ENCODE data around the gene ICE1.

ICE1 gene

GRCh38 chr5:5533927-5534326, 111.5 kb downstream of the ICE1 start:
- Histone ChIP-seq H3K79me2 (ENCODE audit: insufficient read depth, low read length) (no peaks in the 10 kb centered on the region), H3K27ac (ENCODE audit: low read length) (no peak overlapping the region), H3K9ac (ENCODE audit: low read depth, low read length) (no peak overlapping the region), H3K4me3 (ENCODE audit: low read depth in 1 of 2, low read length in 2 of 2) (no peak overlapping the region), H2AFZ (ENCODE audit: low read depth, low read length) (no peak overlapping the region), H3K36me3 (ENCODE audit: insufficient read depth, low read length) (no peaks in the 10 kb centered on the region), H3K4me1 (ENCODE audit: insufficient read depth, low read length) (no peaks in the 10 kb centered on the region), H4K20me1 (ENCODE audit: insufficient read depth, low read length) (no peaks in the 10 kb centered on the region), H3K9me3 (ENCODE audit: insufficient read depth, low read length, severe bottlenecking) (no peaks in the 10 kb centered on the region), H3K4me2 (ENCODE audit: insufficient read depth, low read length) (no peak overlapping the region), H3K27me3 (ENCODE audit: insufficient read depth, low read length, poor library complexity) (peaks cover 5% of the 10 kb centered on the region)
- ATAC-seq (ENCODE audit: insufficient read depth, low read depth), result no peak
- TF ChIP-seq, protein P1, sequence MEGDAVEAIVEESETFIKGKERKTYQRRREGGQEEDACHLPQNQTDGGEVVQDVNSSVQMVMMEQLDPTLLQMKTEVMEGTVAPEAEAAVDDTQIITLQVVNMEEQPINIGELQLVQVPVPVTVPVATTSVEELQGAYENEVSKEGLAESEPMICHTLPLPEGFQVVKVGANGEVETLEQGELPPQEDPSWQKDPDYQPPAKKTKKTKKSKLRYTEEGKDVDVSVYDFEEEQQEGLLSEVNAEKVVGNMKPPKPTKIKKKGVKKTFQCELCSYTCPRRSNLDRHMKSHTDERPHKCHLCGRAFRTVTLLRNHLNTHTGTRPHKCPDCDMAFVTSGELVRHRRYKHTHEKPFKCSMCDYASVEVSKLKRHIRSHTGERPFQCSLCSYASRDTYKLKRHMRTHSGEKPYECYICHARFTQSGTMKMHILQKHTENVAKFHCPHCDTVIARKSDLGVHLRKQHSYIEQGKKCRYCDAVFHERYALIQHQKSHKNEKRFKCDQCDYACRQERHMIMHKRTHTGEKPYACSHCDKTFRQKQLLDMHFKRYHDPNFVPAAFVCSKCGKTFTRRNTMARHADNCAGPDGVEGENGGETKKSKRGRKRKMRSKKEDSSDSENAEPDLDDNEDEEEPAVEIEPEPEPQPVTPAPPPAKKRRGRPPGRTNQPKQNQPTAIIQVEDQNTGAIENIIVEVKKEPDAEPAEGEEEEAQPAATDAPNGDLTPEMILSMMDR (IDR thresholded peaks at IDR 0.05; ENCODE audit: borderline replicate concordance, extremely low read depth, low read length, poor library complexity, severe bottlenecking), result no peak
- TF ChIP-seq EZH2 (IDR thresholded peaks at IDR 0.05; ENCODE audit: borderline replicate concordance, low read depth, low read length, severe bottlenecking), result no peak
- DNase-seq, result no peak

DNA sequence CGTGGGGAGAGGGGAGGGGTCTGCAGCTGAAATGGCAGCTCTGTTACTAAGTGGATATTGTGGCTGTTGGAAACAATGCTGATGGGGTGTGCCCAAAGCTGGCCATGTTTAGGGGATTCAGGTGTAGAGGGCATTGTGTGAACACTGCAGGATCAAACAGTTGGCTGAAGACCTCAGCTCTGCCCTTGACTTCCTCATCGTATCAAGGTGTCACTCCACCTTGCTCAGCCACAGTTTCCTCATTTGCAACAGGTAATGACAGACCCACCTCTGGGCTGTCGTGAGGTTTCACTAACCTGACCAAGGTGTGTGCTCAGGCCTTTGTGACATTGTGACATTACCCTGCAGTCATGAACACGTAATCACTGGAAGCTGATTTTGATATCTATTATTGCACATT, 111.9 kb downstream of the ICE1 start:
- Histone ChIP-seq H3K36me3 (ENCODE audit: insufficient read depth, low read length) (no peaks in the 10 kb centered on the region), H3K27me3 (ENCODE audit: insufficient read depth, low read length, poor library complexity) (peaks cover 5% of the 10 kb centered on the region)

GRCh38 chr5:5536871-5537270, 114.4 kb downstream of the ICE1 start:
- Histone ChIP-seq H3K4me3 (ENCODE audit: low read depth in 1 of 2, low read length in 2 of 2) (no peak overlapping the region), H3K79me2 (ENCODE audit: insufficient read depth, low read length) (no peaks in the 10 kb centered on the region), H4K20me1 (ENCODE audit: insufficient read depth, low read length) (no peaks in the 10 kb centered on the region), H3K9ac (ENCODE audit: low read depth, low read length) (no peak overlapping the region), H2AFZ (ENCODE audit: low read depth, low read length) (no peak overlapping the region), H3K9me3 (ENCODE audit: insufficient read depth, low read length, severe bottlenecking) (no peaks in the 10 kb centered on the region), H3K4me1 (ENCODE audit: insufficient read depth, low read length) (no peaks in the 10 kb centered on the region), H3K36me3 (ENCODE audit: insufficient read depth, low read length) (no peaks in the 10 kb centered on the region), H3K27ac (ENCODE audit: low read length) (no peak overlapping the region), H3K4me2 (ENCODE audit: insufficient read depth, low read length) (no peak overlapping the region), H3K27me3 (ENCODE audit: insufficient read depth, low read length, poor library complexity) (no peaks in the 10 kb centered on the region)
- DNase-seq, result no peak
- TF ChIP-seq, protein P1 (IDR thresholded peaks at IDR 0.05; ENCODE audit: borderline replicate concordance, extremely low read depth, low read length, poor library complexity, severe bottlenecking), result no peak
- TF ChIP-seq EZH2 (IDR thresholded peaks at IDR 0.05; ENCODE audit: borderline replicate concordance, low read depth, low read length, severe bottlenecking), result no peak
- no peak for ATAC-seq (ENCODE audit: insufficient read depth, low read depth)

More for the DNA sequence above, 111.9 kb downstream of the ICE1 start:
- no peaks in the 10 kb centered on the region for H3K4me1 ChIP-seq (ENCODE audit: insufficient read depth, low read length)
- no peak overlapping the region for H2AFZ ChIP-seq (ENCODE audit: low read depth, low read length)
- no peaks in the 10 kb centered on the region for H4K20me1 ChIP-seq (ENCODE audit: insufficient read depth, low read length)
- no peak overlapping the region for H3K27ac ChIP-seq (ENCODE audit: low read length)
- no peaks in the 10 kb centered on the region for H3K79me2 ChIP-seq (ENCODE audit: insufficient read depth, low read length)
- no peak overlapping the region for H3K4me2 ChIP-seq (ENCODE audit: insufficient read depth, low read length)
- TF ChIP-seq, protein P1 (IDR thresholded peaks at IDR 0.05; ENCODE audit: borderline replicate concordance, extremely low read depth, low read length, poor library complexity, severe bottlenecking), result no peak
- TF ChIP-seq EZH2 (IDR thresholded peaks at IDR 0.05; ENCODE audit: borderline replicate concordance, low read depth, low read length, severe bottlenecking), result no peak
- no peak for ATAC-seq (ENCODE audit: insufficient read depth, low read depth)
- no peak for DNase-seq
- no peak overlapping the region for H3K4me3 ChIP-seq (ENCODE audit: low read depth in 1 of 2, low read length in 2 of 2)
- no peaks in the 10 kb centered on the region for H3K9me3 ChIP-seq (ENCODE audit: insufficient read depth, low read length, severe bottlenecking)
- no peak overlapping the region for H3K9ac ChIP-seq (ENCODE audit: low read depth, low read length)

GRCh38 chr5:5537426-5537825, 114.9 kb downstream of the ICE1 start:
- TF ChIP-seq, protein P1 (IDR thresholded peaks at IDR 0.05; ENCODE audit: borderline replicate concordance, extremely low read depth, low read length, poor library complexity, severe bottlenecking), result no peak
- TF ChIP-seq EZH2 (IDR thresholded peaks at IDR 0.05; ENCODE audit: borderline replicate concordance, low read depth, low read length, severe bottlenecking), result no peak

More at GRCh38 chr5:5537426-5537825, 114.9 kb downstream of the ICE1 start:
- ATAC-seq (ENCODE audit: insufficient read depth, low read depth) (no peak), DNase-seq (no peak)
- no peak overlapping the region for H3K9ac ChIP-seq (ENCODE audit: low read depth, low read length)
- no peaks in the 10 kb centered on the region for H4K20me1 ChIP-seq (ENCODE audit: insufficient read depth, low read length)
- no peaks in the 10 kb centered on the region for H3K36me3 ChIP-seq (ENCODE audit: insufficient read depth, low read length)
- no peaks in the 10 kb centered on the region for H3K79me2 ChIP-seq (ENCODE audit: insufficient read depth, low read length)
- H3K9me3 ChIP-seq (ENCODE audit: insufficient read depth, low read length, severe bottlenecking), result no peaks in the 10 kb centered on the region
- H3K4me3 ChIP-seq (ENCODE audit: low read depth in 1 of 2, low read length in 2 of 2), result no peak overlapping the region
- no peaks in the 10 kb centered on the region for H3K27me3 ChIP-seq (ENCODE audit: insufficient read depth, low read length, poor library complexity)
- H2AFZ ChIP-seq (ENCODE audit: low read depth, low read length), result no peak overlapping the region
- H3K4me2 ChIP-seq (ENCODE audit: insufficient read depth, low read length), result no peak overlapping the region
- H3K27ac ChIP-seq (ENCODE audit: low read length), result no peak overlapping the region
- H3K4me1 ChIP-seq (ENCODE audit: insufficient read depth, low read length), result no peaks in the 10 kb centered on the region
